Epithelial cell of esophagus (primary cell): ENCODE results near the gene DDX19B.
"Not testable (repeated sequence)": the region's sequence is repeated elsewhere in the genome, so short reads cannot be mapped to it uniquely, and the experiment has no call there.

Experiments
- DNase-seq: peaks from one replicate; pipeline ENCODE4 v3.0.0; 2010; ENCODE audit warnings: low read depth
- H3K4me3 ChIP-seq: 2 replicates; pipeline ENCODE4 v1.5.1; 2011; ENCODE audit warnings: mild to moderate bottlenecking, low read length, control low read depth
- TF ChIP-seq, protein P1 (sequence below): IDR thresholded peaks from 2 replicates; pipeline ENCODE4 v1.5.1; 2011; ENCODE audit warnings: low read depth, mild to moderate bottlenecking, low read length, control low read depth, inconsistent platforms; ENCODE audit not compliant: insufficient read depth; ENCODE audit errors: missing control alignments

DDX19B gene

GRCh38 chr16:70254180-70254964 is 44.6 kb upstream of the DDX19B start:
- TF ChIP-seq, protein P1, sequence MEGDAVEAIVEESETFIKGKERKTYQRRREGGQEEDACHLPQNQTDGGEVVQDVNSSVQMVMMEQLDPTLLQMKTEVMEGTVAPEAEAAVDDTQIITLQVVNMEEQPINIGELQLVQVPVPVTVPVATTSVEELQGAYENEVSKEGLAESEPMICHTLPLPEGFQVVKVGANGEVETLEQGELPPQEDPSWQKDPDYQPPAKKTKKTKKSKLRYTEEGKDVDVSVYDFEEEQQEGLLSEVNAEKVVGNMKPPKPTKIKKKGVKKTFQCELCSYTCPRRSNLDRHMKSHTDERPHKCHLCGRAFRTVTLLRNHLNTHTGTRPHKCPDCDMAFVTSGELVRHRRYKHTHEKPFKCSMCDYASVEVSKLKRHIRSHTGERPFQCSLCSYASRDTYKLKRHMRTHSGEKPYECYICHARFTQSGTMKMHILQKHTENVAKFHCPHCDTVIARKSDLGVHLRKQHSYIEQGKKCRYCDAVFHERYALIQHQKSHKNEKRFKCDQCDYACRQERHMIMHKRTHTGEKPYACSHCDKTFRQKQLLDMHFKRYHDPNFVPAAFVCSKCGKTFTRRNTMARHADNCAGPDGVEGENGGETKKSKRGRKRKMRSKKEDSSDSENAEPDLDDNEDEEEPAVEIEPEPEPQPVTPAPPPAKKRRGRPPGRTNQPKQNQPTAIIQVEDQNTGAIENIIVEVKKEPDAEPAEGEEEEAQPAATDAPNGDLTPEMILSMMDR: no peak
- H3K4me3 ChIP-seq: no peak overlapping the region
- DNase-seq: no peak

- H3K4me3 ChIP-seq: no peak overlapping the region
- DNase-seq: no peak
- TF ChIP-seq, protein P1: no peak
These were observed 44.1 kb upstream of the DDX19B start for GRCh38 chr16:70254965-70255286.

- TF ChIP-seq, protein P1: no peak
- DNase-seq: no peak
- H3K4me3 ChIP-seq: no peak overlapping the region
These were observed 43.4 kb upstream of the DDX19B start for GRCh38 chr16:70255574-70255973.

DNA sequence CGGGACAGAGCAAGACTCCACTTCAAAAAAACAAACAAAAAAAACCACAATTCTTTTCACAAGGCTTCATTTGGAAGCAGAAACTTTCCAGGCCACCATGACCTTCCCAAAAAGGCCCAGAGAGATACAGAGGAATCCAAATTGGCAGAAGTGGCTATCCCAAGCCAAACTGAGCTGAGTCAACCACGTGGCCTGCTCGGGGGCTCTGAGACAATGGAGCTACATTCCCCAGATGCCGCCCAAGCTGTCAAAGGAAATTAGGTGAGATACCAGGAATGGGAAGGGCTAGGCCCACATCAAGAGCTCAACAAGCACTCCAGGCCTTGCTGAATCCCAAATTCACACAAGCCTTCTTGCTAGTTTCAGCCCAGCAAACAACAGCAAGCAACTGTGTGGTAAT is 41.6 kb upstream of the DDX19B start:
- TF ChIP-seq, protein P1: no peak
- H3K4me3 ChIP-seq: no peak overlapping the region
- no peak for DNase-seq

DNA sequence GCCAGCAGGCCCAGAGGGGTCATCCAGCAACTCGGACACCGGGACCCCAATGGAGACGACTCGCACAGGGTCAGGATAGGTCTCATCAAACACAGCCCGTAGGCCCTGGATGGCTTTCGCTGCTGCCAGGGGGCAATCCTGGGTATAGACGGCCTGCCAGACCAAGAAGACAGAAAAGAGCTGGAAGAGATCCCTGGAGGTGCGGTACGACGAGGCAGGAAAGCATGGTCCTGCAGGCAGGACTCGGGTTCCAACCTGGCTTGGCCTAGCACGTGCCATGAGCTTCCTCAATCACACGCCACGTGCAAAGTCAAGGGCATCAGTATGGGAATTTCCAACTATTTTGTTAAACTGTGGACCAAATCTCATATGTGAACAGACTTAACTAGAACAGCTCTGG is 40.9 kb upstream of the DDX19B start:
- TF ChIP-seq, protein P1: no peak
- DNase-seq: no peak
- no peak overlapping the region for H3K4me3 ChIP-seq

DNA sequence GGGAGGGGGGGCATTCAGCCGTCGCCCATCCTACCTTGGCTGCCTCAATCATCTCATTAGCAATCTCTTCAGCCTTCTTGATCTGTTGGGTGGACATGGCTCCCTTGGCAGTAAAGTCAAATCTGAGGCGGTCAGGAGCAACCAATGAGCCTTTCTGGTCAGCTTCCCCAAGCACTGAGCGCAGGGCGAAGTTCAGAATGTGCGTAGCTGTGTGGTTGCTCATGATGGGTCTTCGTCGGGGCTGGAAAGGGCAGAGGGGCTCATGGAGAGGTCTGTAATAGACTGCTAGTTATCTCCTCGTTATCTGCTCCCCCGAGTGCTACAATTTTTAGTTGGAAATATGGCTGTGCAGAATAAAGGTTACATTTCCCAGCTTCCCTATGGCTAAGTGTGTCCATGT is 40.0 kb upstream of the DDX19B start:
- DNase-seq: no peak
- TF ChIP-seq, protein P1: no peak
- no peak overlapping the region for H3K4me3 ChIP-seq

- H3K4me3 ChIP-seq, DNase-seq: not testable (repeated sequence)
These were observed 39.1 kb upstream of the DDX19B start for GRCh38 chr16:70259903-70260302.
